NCI-H128 (cell line): ENCODE data around the gene PITX1.

Experiments used
- DNase-seq: peaks from one replicate; lab custom pipeline; 2025; ENCODE audit not compliant: unreplicated experiment; lab: John Stamatoyannopoulos, UW

Gene PITX1

GRCh38 chr5:135041726-135042125 is 7.7 kb upstream of the PITX1 start:
- no peak for DNase-seq

- no peak for DNase-seq
Observed at GRCh38 chr5:135041145-135041587, 7.1 kb upstream of the PITX1 start.

- no peak for DNase-seq
Observed at GRCh38 chr5:135040333-135041144, 6.5 kb upstream of the PITX1 start.

DNA sequence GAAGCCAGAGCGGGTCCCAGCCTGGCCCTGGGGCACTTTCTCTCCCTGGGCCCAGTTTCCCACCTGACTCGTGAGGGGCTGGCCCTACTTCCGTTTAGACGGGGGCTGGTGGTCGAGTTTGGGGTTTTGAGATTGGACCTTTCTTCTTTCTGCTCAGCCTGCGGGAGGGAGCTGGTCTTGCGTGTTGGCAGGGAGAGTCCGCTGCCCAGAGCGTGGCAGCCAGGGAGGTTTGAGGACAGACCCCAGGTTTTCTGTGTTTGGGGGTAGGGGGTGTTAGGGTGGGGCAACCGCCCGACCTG is 6.0 kb upstream of the PITX1 start:
- DNase-seq, result no peak

- DNase-seq, result no peak
Observed at GRCh38 chr5:135039271-135040033, 5.4 kb upstream of the PITX1 start.

- no peak for DNase-seq
Observed at GRCh38 chr5:135038813-135039270, 4.8 kb upstream of the PITX1 start.

DNA sequence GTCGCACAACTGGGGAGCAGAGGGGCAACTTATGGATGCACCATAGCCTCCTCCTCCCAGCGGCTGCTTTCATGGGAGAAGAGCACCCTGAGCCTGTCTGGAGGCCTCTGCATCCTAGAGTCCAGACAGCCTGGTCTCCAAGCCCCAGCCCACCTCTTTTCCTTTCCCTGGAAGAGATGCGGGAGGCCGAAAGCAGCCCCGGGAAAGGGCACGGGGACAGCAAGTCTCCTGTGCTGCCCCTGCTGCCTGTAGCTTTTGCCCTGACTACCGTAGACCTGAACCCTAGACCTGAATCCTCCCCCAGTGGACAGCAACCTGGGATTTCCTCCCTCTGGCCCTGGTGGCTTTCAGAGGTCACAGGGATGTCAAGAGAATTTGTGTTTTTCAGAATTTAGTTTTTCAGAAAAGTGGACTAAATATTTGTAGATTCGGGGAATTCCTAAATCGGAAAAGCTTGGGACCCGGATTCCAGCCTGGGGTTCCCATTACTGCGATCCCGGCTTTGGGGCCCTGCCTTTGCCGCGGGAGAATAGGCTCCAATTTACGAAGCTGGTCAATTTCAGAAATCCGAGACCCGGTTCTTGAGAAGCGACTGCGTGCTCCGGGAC is 4.3 kb upstream of the PITX1 start:
- no peak for DNase-seq

DNA sequence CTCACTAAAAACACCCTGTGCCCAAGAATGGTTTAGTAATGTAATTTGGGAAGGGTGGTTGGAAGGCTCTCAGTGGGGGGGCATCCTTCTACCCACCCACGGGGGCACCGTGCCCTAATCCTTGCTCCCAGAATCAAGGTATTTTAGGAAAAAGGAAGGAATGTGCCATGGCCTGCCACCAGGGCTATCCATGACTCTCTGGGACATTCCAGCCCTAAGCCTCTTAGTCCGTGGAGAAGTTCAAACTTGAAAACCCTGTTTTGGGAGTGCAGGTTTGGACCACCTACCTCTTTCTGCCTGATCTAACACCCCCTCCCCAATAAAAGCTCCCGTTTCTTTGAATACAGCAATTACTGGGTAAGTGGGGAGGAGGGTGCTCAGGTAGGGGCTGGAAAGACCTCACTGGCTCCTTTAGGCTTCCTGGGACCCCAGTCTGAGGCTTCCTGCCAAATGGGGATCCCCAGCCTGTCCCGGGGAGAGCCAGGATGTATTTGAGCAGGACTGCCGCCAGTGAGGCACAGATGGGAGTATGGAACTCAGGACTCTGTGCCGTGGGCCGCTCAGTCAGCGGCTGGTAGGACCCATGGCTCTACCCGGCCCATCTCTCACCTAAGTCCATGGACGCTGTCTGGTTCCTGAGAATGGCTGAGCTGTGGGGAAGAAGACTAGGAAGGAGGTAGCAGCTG is 3.6 kb upstream of the PITX1 start:
- DNase-seq, result no peak

GRCh38 chr5:135036405-135036804 is 2.4 kb upstream of the PITX1 start:
- no peak for DNase-seq

DNA sequence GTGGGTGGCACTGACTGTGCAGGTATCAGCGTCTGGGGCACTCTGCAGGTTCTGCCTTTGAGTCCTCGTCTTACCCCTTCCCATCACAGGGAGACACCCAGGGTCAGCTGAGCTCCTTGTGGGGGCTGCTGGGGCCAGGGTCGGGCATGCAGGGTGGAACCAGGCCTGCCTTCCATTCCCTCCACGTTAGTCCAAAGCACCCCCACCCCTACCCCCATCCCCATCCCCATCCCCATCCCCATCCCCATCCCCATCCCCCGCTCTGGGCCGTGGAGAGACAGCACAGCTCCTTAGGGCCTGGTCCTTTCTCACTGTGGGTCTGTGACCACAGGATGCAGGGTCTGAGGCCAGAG is 1.6 kb upstream of the PITX1 start:
- no peak for DNase-seq

DNA sequence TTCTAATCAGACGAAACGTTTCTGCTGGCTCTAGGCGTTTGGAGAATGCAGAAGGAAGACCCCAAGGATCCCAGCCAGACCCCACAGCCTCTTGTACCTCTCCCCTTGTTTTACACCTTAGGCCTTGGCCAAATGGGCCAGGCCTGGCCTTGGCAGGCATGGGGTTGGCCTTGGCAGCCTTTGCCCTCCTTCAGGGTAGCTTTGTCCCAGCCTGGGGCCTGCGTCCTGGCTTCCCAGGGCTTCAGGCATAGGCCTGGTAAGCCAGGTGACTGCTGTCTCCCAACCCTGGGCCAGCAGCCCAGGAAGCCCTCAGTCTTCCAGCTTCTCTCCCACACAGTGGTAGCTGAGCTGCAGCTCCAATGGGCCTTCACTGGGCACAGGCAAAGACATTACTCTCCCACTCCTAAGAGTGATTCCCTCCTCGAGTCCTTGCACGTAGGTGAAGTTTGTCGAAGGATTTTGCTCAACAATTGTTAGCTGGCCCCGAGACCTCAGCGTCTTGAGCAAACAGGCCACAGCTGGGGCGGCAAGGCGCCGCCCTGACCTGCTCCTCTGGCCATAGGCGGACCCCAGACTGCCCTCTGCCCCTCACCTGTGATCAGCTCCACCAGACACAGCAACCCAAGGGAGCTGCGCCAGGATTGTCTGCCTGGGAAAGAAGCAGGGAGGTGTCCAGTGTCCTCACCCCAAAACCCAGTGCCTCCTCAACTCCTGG is 1.1 kb upstream of the PITX1 start:
- DNase-seq, result no peak

DNA sequence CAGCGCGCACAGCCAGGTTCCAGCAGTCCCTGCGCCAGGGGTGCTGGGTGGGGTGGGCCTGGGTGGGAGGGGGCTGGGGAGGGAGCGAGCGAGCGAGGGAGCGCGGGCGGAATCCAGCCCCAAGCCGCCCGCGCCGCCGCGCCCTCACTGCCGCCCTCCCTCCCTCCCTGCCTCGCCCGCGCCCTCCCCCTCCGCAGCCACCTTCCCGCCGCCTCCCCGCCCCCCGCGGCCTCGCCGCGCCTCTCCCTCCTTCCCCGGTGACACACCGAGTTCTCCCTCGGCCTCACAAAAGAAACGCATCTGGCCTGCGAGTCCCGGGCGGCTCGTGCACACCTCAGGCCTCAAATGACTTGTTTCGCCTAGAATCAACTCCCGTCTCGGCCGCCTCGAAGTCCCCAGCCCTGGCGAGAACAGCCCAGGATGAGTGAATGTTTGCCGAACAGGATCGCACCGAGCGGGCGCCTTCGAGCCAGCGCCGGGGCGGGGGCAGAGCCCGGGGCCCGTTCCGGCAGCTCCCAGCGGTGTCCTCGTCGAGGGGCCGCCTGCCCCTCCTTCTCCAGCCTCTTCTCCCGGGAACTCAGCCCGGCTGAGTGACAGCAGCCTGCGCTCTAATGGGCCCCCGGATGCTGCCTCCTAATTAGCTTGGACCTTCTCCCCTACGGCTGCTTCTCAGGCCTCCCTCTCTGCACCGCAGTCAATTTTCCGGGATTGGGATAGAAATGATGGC is 371 bp upstream of the PITX1 start:
- DNase-seq, result no peak

GRCh38 chr5:135032999-135033861 is 798 bp downstream of the PITX1 start:
- DNase-seq, result no peak

GRCh38 chr5:135032695-135032998 is 1.4 kb downstream of the PITX1 start:
- DNase-seq, result no peak

DNA sequence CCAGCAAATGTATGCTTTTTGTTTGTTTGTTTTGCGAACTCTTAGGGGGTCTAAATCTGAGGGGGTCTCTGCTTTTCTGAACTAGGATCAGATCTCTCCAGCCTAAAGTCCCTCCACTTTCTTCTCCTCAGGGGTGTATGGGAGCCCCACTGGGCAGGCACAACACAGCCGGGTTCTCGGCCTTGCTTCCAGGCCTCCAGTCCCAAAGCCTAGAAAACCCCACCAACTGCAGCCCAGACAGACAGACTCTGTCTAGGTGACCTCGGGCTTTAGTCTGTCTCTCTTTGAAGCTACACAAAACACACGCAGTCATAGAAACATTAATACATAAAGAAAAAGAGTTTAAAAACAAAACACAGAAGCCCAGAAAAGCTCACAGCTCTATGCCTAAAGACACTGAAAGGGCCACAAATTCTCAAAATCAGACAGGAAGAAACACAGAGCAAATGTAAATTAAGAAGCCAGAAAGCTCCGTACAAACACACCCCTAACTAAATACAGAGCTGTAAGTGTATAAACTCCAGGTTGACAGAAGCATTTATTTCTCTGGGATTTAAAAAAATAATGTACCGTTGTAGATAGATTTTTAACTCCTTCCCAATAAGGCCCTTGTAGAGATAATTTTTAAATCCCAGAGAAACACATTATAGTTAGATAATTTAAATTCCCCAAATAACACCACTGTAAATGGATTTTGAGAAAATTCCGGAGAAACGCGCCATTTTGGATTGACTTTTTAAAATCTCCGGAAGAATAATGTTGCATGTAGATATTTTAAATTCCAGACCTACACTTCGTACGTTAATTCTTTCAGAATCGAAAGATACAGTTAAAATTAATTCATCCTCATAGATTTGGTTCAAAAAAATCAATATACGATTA is 2.0 kb downstream of the PITX1 start:
- DNase-seq, result no peak

- DNase-seq, result no peak
Observed at GRCh38 chr5:135030956-135031812, 2.8 kb downstream of the PITX1 start.

DNA sequence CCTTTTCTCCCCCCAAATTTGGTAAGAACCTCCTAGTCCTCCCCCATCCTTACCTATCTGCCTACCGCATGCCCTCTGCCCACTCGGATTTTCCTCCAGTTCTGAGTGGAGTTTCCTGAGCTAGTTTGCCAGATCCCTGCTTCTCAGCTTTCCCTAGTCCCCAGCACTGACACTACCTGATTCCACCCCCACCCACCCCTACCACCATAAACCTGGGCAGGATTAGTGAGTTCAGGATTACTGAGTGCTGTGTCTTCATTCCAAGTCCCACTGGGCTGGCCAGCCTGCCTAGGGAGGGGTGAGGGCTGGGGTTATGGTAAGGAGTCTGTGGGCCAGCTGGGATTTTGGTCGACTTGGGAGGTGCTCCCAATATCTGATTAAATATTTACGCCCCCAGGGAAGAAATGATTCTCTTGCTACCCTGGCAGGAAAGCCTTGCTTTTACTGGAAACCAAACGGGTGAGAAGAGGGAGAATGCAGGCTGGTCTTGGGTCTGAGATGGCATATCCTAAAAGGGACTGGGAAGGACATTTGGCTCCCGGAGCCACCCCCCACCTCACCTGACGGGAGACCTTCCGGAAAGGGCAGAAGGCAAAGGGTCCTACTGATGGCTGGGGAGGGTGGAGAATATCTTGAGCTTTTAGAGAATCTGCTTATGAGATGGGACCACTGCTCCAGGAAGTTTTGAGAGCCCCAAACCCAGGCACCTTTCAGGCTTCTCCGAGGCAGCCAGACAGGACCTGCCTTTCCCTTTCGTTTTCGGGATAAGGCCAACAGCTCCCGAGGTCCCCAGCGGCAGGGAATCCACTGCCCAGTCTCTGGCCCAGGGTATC is 3.7 kb downstream of the PITX1 start:
- no peak for DNase-seq
